ENCODE measurements around the gene SYMPK.

SYMPK gene

GRCh38 chr19:45885556-45886426 is 22.8 kb upstream of the SYMPK start, which contains the start of gene IRF2BP1:
TSS of gene IRF2BP1 (minus strand) at chr19:45886141. CDS start at chr19:45885774, 367 bp downstream.
- Histone ChIP-seq H2BK15ac (ENCODE audit: low read length) (peak within 1 kb of the TSS; percentile 26), H3K4me1 (ENCODE audit: control insufficient read depth in 2 of 2, insufficient read depth in 1 of 2, low read depth in 1 of 2, low read length in 2 of 2) (peaks cover 8 to 18% of the 10 kb centered on the region in 2 donors)
- WGBS, 2 donors (ENCODE audit: extremely low coverage in 2 of 2, insufficient read length in 2 of 2, insufficient replicate concordance in 1 of 2): no CpG with 5 or more reads among the region's 107 CpGs

GRCh38 chr19:45884682-45885555 is 22.0 kb upstream of the SYMPK start:
- H3K79me1 ChIP-seq (ENCODE audit: low read depth, low read length): peaks cover 13% of the 10 kb centered on the region
- H3K23ac ChIP-seq (ENCODE audit: low read depth, low read length, poor library complexity): peak overlapping the region; percentile 98
- peak overlapping the region; percentile 75 for H2BK5ac ChIP-seq (ENCODE audit: low read length)
- no peak overlapping the region for H2BK120ac ChIP-seq (ENCODE audit: low read depth, low read length)
- peak overlapping the region; percentile 94 for H3K4me2 ChIP-seq (ENCODE audit: insufficient read depth, low read length, poor library complexity, severe bottlenecking)
- peak overlapping the region; percentile 96 for H2AK5ac ChIP-seq (ENCODE audit: low read depth, low read length)
- WGBS, 2 donors (ENCODE audit: extremely low coverage in 2 of 2, insufficient read length in 2 of 2, insufficient replicate concordance in 1 of 2): no CpG with 5 or more reads among the region's 72 CpGs
- H3K27me3 ChIP-seq (ENCODE audit: control insufficient read depth in 3 of 3, insufficient read depth in 3 of 3, low read depth in 1 of 3, low read length in 3 of 3): no peaks in the 10 kb centered on the region
- H2BK15ac ChIP-seq (ENCODE audit: low read length): no peak overlapping the region
- peak overlapping the region; percentile 24 for H4K91ac ChIP-seq (ENCODE audit: low read depth, low read length, poor library complexity)
- peak overlapping the region; percentile 89 to 98 for H3K4me3 ChIP-seq (ENCODE audit: low read length in 2 of 2)
- peaks cover 8 to 18% of the 10 kb centered on the region in 2 donors for H3K4me1 ChIP-seq (ENCODE audit: control insufficient read depth in 2 of 2, insufficient read depth in 1 of 2, low read depth in 1 of 2, low read length in 2 of 2)
- H3K14ac ChIP-seq (ENCODE audit: low read length): no peak overlapping the region
- peaks cover 0 to 4% of the 10 kb centered on the region in 2 donors for H3K9me3 ChIP-seq (replicated peaks in 1 of 2; ENCODE audit: control insufficient read depth in 2 of 2, insufficient read depth in 1 of 2, low read depth in 1 of 2, low read length in 2 of 2)
- H4K8ac ChIP-seq (ENCODE audit: low read depth, low read length): no peak overlapping the region
- H2AFZ ChIP-seq (ENCODE audit: low read length): peak overlapping the region; percentile 93
- H3K9ac ChIP-seq (ENCODE audit: low read depth, low read length, poor library complexity): peak overlapping the region; percentile 97
- H3K4ac ChIP-seq (ENCODE audit: low read length): no peak overlapping the region
- peak overlapping the region; percentile 58 for H2BK12ac ChIP-seq (ENCODE audit: low read length)
- DNase-seq (ENCODE audit: low spot score): no peak
- peak overlapping the region; percentile 6 for H3K27ac ChIP-seq (replicated peaks; ENCODE audit: low read length)
- peaks cover 8 to 21% of the 10 kb centered on the region in 2 donors for H3K36me3 ChIP-seq (replicated peaks in 1 of 2; ENCODE audit: control insufficient read depth in 2 of 2, insufficient read depth in 2 of 2, low read length in 2 of 2)
- H3K18ac ChIP-seq (ENCODE audit: low read length): no peak overlapping the region

More at GRCh38 chr19:45885556-45886426, 22.8 kb upstream of the SYMPK start, which contains the start of gene IRF2BP1:
- Histone ChIP-seq H3K23ac (ENCODE audit: low read depth, low read length, poor library complexity) (peak within 1 kb of the TSS; percentile 98), H4K91ac (ENCODE audit: low read depth, low read length, poor library complexity) (no peak within 1 kb of the TSS), H2AFZ (ENCODE audit: low read length) (peak within 1 kb of the TSS; percentile 93), H3K27ac (replicated peaks; ENCODE audit: low read length) (peak within 1 kb of the TSS; percentile 85), H3K4ac (ENCODE audit: low read length) (peak within 1 kb of the TSS; percentile 4), H3K9ac (ENCODE audit: low read depth, low read length, poor library complexity) (peak within 1 kb of the TSS; percentile 97), H2BK12ac (ENCODE audit: low read length) (peak within 1 kb of the TSS; percentile 58), H3K4me2 (ENCODE audit: insufficient read depth, low read length, poor library complexity, severe bottlenecking) (peak within 1 kb of the TSS; percentile 94), H3K14ac (ENCODE audit: low read length) (no peak within 1 kb of the TSS), H3K4me3 (ENCODE audit: low read length in 2 of 2) (peak within 1 kb of the TSS; percentile 89 to 98), H3K9me3 (replicated peaks in 1 of 2; ENCODE audit: control insufficient read depth in 2 of 2, insufficient read depth in 1 of 2, low read depth in 1 of 2, low read length in 2 of 2) (peaks cover 0 to 4% of the 10 kb centered on the region in 2 donors), H3K27me3 (ENCODE audit: control insufficient read depth in 3 of 3, insufficient read depth in 3 of 3, low read depth in 1 of 3, low read length in 3 of 3) (no peaks in the 10 kb centered on the region), H4K8ac (ENCODE audit: low read depth, low read length) (peak within 1 kb of the TSS; percentile 68), H3K18ac (ENCODE audit: low read length) (peak within 1 kb of the TSS; percentile 95), H2AK5ac (ENCODE audit: low read depth, low read length) (peak within 1 kb of the TSS; percentile 98), H3K36me3 (replicated peaks in 1 of 2; ENCODE audit: control insufficient read depth in 2 of 2, insufficient read depth in 2 of 2, low read length in 2 of 2) (peaks cover 8 to 21% of the 10 kb centered on the region in 2 donors), H2BK5ac (ENCODE audit: low read length) (peak within 1 kb of the TSS; percentile 95), H3K79me1 (ENCODE audit: low read depth, low read length) (peaks cover 13% of the 10 kb centered on the region), H2BK120ac (ENCODE audit: low read depth, low read length) (no peak within 1 kb of the TSS)
- DNase-seq (ENCODE audit: low spot score): peak; percentile 92

- Histone ChIP-seq H3K4me1 (ENCODE audit: control insufficient read depth in 2 of 2, insufficient read depth in 1 of 2, low read depth in 1 of 2, low read length in 2 of 2) (peaks cover 8 to 18% of the 10 kb centered on the region in 2 donors), H2BK12ac (ENCODE audit: low read length) (no peak overlapping the region), H4K91ac (ENCODE audit: low read depth, low read length, poor library complexity) (no peak overlapping the region), H3K14ac (ENCODE audit: low read length) (no peak overlapping the region), H3K4me2 (ENCODE audit: insufficient read depth, low read length, poor library complexity, severe bottlenecking) (no peak overlapping the region), H2BK5ac (ENCODE audit: low read length) (peak overlapping the region; percentile 24), H2BK15ac (ENCODE audit: low read length) (no peak overlapping the region), H3K27me3 (ENCODE audit: control insufficient read depth in 3 of 3, insufficient read depth in 3 of 3, low read depth in 1 of 3, low read length in 3 of 3) (no peaks in the 10 kb centered on the region), H3K4ac (ENCODE audit: low read length) (no peak overlapping the region), H3K18ac (ENCODE audit: low read length) (peak overlapping the region; percentile 17), H3K9ac (ENCODE audit: low read depth, low read length, poor library complexity) (no peak overlapping the region), H2AK5ac (ENCODE audit: low read depth, low read length) (peak overlapping the region; percentile 96), H4K8ac (ENCODE audit: low read depth, low read length) (no peak overlapping the region), H3K79me1 (ENCODE audit: low read depth, low read length) (peaks cover 13% of the 10 kb centered on the region), H2BK120ac (ENCODE audit: low read depth, low read length) (no peak overlapping the region), H2AFZ (ENCODE audit: low read length) (no peak overlapping the region), H3K23ac (ENCODE audit: low read depth, low read length, poor library complexity) (peak overlapping the region; percentile 98), H3K4me3 (ENCODE audit: low read length in 2 of 2) (peak overlapping the region in 1 of 2 donors; percentile 2), H3K36me3 (replicated peaks in 1 of 2; ENCODE audit: control insufficient read depth in 2 of 2, insufficient read depth in 2 of 2, low read length in 2 of 2) (peaks cover 8 to 21% of the 10 kb centered on the region in 2 donors), H3K27ac (replicated peaks; ENCODE audit: low read length) (no peak overlapping the region), H3K9me3 (replicated peaks in 1 of 2; ENCODE audit: control insufficient read depth in 2 of 2, insufficient read depth in 1 of 2, low read depth in 1 of 2, low read length in 2 of 2) (peaks cover 0 to 4% of the 10 kb centered on the region in 2 donors)
- WGBS, 2 donors (ENCODE audit: extremely low coverage in 2 of 2, insufficient read length in 2 of 2, insufficient replicate concordance in 1 of 2): no CpG with 5 or more reads among the region's 57 CpGs
- no peak for DNase-seq (ENCODE audit: low spot score)
Observed at GRCh38 chr19:45883881-45884681, 21.1 kb upstream of the SYMPK start.
